HepG2 (cell line): Measurements from ENCODE around the gene PSMC3IP. TPM values are rescaled to one million over a fixed set of nuclear protein-coding genes. Genes with fewer than 3 reads are reported as not detected.

Experiments
- AFF4 ChIP-seq: sonication (generic); formaldehyde crosslinking; IDR thresholded peaks from 2 replicates; pipeline ENCODE4 v1.4.0; 2020; ENCODE audit warnings: missing genetic modification reagents
- BCL3 ChIP-seq: sonication (generic); formaldehyde crosslinking; IDR thresholded peaks from 2 replicates; pipeline ENCODE4 v1.5.1; 2020; ENCODE audit warnings: mild to moderate bottlenecking, missing genetic modification reagents, moderate library complexity
- MED1 ChIP-seq: sonication (generic); formaldehyde crosslinking; IDR thresholded peaks from 2 replicates; pipeline ENCODE4 v1.4.0; 2020; ENCODE audit warnings: missing genetic modification reagents
- SMAD3 ChIP-seq: sonication (generic); formaldehyde crosslinking; IDR thresholded peaks from 2 replicates; pipeline ENCODE4 v1.4.0; 2020; ENCODE audit warnings: missing genetic modification reagents
- SNAPC5 ChIP-seq: sonication (generic); formaldehyde crosslinking; IDR thresholded peaks from 2 replicates; pipeline ENCODE4 v1.8.1; 2023; ENCODE audit warnings: mild to moderate bottlenecking, missing genetic modification reagents, borderline replicate concordance
- ZFP62 ChIP-seq: sonication (generic); formaldehyde crosslinking; IDR thresholded peaks from 2 replicates; pipeline ENCODE4 v1.4.0; 2020; ENCODE audit warnings: missing genetic modification reagents
- ZFYVE20 ChIP-seq: sonication (generic); formaldehyde crosslinking; IDR thresholded peaks from 2 replicates; pipeline ENCODE4 v1.8.0; 2023; ENCODE audit warnings: low read depth, mild to moderate bottlenecking, moderate library complexity, missing genetic modification reagents, borderline replicate concordance
- ZNF552 ChIP-seq: sonication (generic); formaldehyde crosslinking; IDR thresholded peaks from 2 replicates; pipeline ENCODE4 v1.9.0; 2022; ENCODE audit warnings: missing genetic modification reagents, mild to moderate bottlenecking, borderline replicate concordance
- ZNF775 ChIP-seq: sonication (generic); formaldehyde crosslinking; IDR thresholded peaks from 2 replicates; pipeline ENCODE4 v1.4.0; 2020; ENCODE audit warnings: missing genetic modification reagents, mild to moderate bottlenecking, moderate library complexity, borderline replicate concordance
- ZNF782 ChIP-seq: sonication (generic); formaldehyde crosslinking; IDR thresholded peaks from 2 replicates; pipeline ENCODE4 v1.4.0; 2020; ENCODE audit warnings: missing genetic modification reagents, mild to moderate bottlenecking, borderline replicate concordance
- polyA plus RNA-seq, 8 experiments: library from polyadenylated mRNA; depleted of rRNA in 3 of 8; stranded (reverse) in 7 of 8; unstranded in 1 of 8; fragments of >200 nt; fragmentation: Illumina TruSeq in 4 of 8; extraction: Trizol in 4 of 8; gene quantifications; 2 replicates each; pipeline versions ENCODE4 v1.2.1 to v1.2.3, GENCODE V29; 2011 to 2016; ENCODE audit warnings: low read depth in 4 of 8, missing spikeins in 1 of 8, mixed read lengths in 1 of 8; ENCODE audit not compliant: insufficient read depth in 1 of 8
- total RNA-seq, 5 experiments: library from RNA; depleted of rRNA; stranded (reverse); fragments of >200 nt; fragmentation: Illumina TruSeq; extraction: Trizol; gene quantifications; 2 replicates each; pipeline ENCODE4 v1.2.3, GENCODE V29; 2016; ENCODE audit warnings: low read depth in 1 of 5
- TF ChIP-seq, protein P1 (sequence below): sonication (generic); formaldehyde crosslinking; IDR thresholded peaks from 2 replicates; pipeline ENCODE4 v1.5.0; 2020; ENCODE audit warnings: mild to moderate bottlenecking, missing genetic modification reagents
- TF ChIP-seq, protein P2 (sequence below): sonication (generic); formaldehyde crosslinking; IDR thresholded peaks from 2 replicates; pipeline ENCODE4 v1.4.0; 2020; ENCODE audit warnings: mild to moderate bottlenecking, missing genetic modification reagents
- TF ChIP-seq, protein P3 (sequence below): sonication (generic); formaldehyde crosslinking; IDR thresholded peaks from 2 replicates; pipeline ENCODE4 v1.5.0; 2020; ENCODE audit warnings: missing genetic modification reagents
- TF ChIP-seq, protein P4 (sequence below): sonication (generic); formaldehyde crosslinking; IDR thresholded peaks from 2 replicates; pipeline ENCODE4 v1.4.0; 2020; ENCODE audit warnings: missing genetic modification reagents

Gene PSMC3IP
- total and polyA plus RNA-seq, 2 of the 13 experiments (the other 11 are each of a cell fraction or from before 2014, with no cell fraction given): 6.5 to 22.4 TPM

DNA sequence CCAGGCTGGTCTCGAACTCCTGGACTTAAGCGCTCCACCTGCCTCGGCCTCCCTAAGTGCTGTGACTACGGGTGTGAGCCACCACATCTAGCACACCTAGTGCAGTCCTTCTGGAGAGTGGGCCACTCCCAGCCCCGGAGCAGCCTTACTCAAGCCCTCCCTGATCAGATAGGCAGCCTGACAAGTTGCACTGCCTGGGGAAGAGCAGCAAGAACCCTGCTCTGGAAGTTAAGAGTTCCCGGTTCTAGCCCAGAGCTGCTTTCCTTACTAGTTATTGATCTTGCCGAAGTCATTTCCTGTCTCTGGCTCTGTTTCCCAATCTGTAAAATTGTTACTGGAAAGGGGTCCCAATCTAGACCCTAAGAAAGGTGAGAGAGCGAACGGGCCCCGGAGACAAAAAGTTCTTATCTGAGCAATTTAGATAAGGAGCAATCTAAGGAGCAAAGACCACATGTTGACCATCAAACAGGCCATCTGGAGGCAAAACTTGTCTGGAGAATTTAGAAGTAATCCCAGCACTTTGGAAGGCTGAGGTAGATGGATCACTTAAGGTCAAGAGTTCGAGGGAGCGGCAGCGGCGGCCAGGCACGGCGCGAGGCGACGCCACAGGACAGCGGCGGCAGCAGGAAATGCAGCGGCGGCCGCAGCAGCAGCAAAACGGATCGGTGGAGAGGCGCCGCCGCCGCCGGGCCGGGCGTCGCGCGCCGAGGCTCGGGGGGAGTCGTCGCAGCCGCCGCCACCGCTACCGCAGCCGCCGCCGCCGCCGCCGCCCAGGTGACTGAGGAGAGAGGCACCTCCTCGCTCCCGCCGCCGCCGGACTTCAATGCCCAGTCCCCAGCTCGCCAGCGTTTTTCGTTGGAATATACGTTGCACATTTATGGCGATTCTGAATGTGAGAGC lies 45.8 kb downstream of the PSMC3IP start (continued):
- TF ChIP-seq, protein P1, sequence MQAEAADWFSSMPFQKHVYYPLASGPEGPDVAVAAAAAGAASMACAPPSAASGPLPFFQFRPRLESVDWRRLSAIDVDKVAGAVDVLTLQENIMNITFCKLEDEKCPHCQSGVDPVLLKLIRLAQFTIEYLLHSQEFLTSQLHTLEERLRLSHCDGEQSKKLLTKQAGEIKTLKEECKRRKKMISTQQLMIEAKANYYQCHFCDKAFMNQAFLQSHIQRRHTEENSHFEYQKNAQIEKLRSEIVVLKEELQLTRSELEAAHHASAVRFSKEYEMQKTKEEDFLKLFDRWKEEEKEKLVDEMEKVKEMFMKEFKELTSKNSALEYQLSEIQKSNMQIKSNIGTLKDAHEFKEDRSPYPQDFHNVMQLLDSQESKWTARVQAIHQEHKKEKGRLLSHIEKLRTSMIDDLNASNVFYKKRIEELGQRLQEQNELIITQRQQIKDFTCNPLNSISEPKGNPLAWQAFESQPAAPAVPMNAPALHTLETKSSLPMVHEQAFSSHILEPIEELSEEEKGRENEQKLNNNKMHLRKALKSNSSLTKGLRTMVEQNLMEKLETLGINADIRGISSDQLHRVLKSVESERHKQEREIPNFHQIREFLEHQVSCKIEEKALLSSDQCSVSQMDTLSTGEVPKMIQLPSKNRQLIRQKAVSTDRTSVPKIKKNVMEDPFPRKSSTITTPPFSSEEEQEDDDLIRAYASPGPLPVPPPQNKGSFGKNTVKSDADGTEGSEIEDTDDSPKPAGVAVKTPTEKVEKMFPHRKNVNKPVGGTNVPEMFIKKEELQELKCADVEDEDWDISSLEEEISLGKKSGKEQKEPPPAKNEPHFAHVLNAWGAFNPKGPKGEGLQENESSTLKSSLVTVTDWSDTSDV (CRISPR knock-in tag): no peak
- TF ChIP-seq MED1 (CRISPR knock-in tag): peak; percentile 63
- TF ChIP-seq ZNF552 (CRISPR knock-in tag): no peak
- TF ChIP-seq BCL3 (CRISPR knock-in tag): 0 out of 2 replicates have a peak, but pooled peaks have one; percentile 14
- TF ChIP-seq, protein P2, sequence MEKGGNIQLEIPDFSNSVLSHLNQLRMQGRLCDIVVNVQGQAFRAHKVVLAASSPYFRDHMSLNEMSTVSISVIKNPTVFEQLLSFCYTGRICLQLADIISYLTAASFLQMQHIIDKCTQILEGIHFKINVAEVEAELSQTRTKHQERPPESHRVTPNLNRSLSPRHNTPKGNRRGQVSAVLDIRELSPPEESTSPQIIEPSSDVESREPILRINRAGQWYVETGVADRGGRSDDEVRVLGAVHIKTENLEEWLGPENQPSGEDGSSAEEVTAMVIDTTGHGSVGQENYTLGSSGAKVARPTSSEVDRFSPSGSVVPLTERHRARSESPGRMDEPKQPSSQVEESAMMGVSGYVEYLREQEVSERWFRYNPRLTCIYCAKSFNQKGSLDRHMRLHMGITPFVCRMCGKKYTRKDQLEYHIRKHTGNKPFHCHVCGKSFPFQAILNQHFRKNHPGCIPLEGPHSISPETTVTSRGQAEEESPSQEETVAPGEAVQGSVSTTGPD (CRISPR knock-in tag): 0 out of 2 replicates have a peak, but pooled peaks have one; percentile 23
- no peak for TF ChIP-seq AFF4 (CRISPR knock-in tag)
- TF ChIP-seq, protein P3, sequence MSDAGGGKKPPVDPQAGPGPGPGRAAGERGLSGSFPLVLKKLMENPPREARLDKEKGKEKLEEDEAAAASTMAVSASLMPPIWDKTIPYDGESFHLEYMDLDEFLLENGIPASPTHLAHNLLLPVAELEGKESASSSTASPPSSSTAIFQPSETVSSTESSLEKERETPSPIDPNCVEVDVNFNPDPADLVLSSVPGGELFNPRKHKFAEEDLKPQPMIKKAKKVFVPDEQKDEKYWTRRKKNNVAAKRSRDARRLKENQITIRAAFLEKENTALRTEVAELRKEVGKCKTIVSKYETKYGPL (CRISPR knock-in tag): no peak
- no peak for TF ChIP-seq ZFYVE20 (CRISPR knock-in tag)
- no peak for TF ChIP-seq ZFP62 (CRISPR knock-in tag)
- TF ChIP-seq ZNF775 (CRISPR knock-in tag): no peak
- TF ChIP-seq, protein P4, sequence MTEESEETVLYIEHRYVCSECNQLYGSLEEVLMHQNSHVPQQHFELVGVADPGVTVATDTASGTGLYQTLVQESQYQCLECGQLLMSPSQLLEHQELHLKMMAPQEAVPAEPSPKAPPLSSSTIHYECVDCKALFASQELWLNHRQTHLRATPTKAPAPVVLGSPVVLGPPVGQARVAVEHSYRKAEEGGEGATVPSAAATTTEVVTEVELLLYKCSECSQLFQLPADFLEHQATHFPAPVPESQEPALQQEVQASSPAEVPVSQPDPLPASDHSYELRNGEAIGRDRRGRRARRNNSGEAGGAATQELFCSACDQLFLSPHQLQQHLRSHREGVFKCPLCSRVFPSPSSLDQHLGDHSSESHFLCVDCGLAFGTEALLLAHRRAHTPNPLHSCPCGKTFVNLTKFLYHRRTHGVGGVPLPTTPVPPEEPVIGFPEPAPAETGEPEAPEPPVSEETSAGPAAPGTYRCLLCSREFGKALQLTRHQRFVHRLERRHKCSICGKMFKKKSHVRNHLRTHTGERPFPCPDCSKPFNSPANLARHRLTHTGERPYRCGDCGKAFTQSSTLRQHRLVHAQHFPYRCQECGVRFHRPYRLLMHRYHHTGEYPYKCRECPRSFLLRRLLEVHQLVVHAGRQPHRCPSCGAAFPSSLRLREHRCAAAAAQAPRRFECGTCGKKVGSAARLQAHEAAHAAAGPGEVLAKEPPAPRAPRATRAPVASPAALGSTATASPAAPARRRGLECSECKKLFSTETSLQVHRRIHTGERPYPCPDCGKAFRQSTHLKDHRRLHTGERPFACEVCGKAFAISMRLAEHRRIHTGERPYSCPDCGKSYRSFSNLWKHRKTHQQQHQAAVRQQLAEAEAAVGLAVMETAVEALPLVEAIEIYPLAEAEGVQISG (CRISPR knock-in tag): peak; percentile 53
- no peak for TF ChIP-seq SMAD3 (CRISPR knock-in tag)
- TF ChIP-seq ZNF782 (CRISPR knock-in tag): no peak
- no peak for TF ChIP-seq SNAPC5 (CRISPR knock-in tag)
